Measurements from ENCODE around the gene GALNT16.
"Not testable (repeated sequence)": the region's sequence is repeated elsewhere in the genome, so short reads cannot be mapped to it uniquely, and the experiment has no call there.

GALNT16 gene

DNA sequence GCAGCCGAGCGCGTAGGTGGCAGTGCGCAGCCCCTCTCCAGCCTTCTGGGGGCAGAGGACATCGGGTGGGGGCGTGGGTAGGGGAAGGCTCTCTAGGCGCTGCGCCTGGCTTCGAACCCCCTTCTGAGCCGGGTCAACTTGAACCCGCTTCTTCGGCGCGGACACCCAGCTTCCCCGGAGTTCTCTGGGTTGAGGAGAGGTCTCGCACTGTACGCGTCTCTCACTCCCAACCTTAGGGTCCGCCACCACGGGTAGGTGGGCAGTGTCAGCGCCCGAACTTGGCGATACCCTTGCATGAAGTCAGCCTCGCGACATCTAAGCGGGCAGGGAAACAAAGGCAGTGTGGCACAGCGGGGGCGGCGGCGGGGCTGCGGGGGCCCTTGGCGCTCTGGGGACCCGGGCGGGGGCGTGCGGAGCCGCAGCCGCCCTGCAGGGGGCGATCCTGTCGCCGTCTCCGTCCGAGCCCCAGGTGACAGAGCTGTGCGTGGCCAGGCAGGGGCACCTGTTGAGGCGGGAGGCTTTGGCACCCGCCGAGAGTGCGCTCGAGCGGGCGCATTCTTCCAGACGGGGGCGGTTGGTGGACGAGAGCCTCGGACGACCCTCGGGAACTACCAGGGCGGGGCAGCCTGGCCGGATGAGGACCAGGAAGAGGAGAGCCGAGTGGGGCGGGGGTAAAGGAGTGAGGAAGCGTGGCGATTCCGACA, 1.1 kb downstream of the GALNT16 start:
- peak; percentile 28 for DNase-seq

DNA sequence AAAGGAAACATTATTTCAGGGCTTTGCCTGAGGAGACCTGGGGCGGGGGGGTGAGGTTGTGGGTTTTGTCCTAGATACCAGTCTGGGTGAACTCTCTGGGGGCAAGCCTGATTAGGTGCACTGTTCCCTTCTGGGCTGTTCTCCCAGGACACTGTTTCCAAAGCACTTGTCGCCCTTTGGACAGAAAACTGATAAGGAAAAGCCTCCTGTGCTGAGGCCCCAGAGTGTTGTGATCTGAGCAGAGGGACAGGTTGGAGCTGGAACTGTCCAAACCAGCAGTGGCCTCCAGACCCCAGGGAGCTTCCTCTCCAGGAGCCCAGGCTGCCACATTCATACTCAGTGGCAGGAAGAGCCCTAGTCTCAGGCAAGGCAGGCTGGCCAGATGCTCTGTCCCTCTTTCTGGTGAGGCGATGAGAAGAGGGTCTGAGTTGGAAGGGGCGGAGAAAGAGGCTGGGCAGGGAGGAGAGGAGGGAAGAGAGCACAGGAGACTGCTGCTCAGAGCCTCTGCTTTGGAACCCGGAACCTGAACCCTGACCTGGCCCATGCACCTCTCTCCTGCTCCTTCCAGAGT, 1.9 kb downstream of the GALNT16 start:
- DNase-seq = no peak

DNA sequence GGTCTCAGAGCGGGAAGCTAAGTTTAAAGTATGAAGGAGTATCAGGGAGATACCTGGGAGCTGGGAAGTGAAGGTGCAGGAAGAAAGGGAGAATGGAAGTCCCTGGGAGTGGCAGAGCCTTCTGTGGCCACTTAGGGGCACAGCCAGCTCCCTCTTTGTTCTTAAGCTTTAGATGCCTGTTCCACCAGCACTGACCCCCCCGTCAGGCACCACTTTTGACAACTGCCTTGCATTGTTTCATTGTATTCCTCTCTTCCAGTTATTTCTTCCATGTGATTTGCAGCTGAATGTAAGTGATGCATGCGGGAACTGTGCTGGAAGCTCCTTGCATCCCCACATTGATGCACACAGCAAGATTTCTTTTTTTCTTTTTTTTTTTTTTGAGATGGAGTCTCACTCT, 2.6 kb downstream of the GALNT16 start:
- no peak for DNase-seq

GRCh38 chr14:69263364-69263763, 3.4 kb downstream of the GALNT16 start:
- DNase-seq = no peak

DNA sequence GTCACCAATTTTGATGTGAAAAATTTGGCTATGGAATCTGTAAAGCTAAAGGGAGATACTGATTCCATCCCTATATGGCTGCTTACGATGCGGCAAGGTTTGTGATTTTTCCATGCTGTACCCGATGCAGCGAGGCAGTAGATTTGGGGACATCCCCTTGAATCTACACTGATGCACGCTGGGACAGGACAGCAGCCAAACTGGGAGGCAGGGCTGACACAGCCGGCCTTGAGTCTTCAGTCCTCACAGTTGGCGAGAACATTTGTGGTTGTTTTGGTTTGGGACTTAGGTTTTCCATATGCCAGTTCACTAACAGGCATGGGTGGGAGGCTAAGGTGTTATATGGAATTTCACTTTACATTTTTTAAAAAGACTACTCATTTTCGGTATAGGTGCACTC, 3.8 kb downstream of the GALNT16 start:
- no peak for DNase-seq

GRCh38 chr14:69266572-69267345, 6.8 kb downstream of the GALNT16 start:
- DNase-seq = no peak

GRCh38 chr14:69267492-69267891, 7.5 kb downstream of the GALNT16 start:
- no peak for DNase-seq

DNA sequence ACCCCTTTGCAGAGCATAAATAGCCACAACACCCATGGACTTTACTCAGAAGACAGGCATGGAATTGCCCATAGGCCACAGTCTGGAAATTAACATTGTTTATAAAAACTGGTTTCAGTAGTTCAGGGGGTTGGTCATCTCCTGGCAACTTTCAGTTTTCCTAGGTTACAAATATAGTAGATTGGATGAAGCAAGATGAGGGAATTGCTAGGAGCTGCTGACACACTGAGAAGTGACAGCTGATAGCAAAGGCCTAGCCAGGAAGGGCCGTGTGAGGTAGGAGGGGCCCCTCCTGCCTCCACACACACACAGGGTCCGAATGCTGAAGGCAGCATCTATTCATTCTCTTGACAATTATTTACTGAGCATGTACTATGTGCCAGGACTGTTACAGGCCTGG, 8.3 kb downstream of the GALNT16 start:
- no peak for DNase-seq

- no peak for DNase-seq
These were observed 8.8 kb downstream of the GALNT16 start for GRCh38 chr14:69268763-69269162.

- DNase-seq = no peak
These were observed 9.4 kb downstream of the GALNT16 start for GRCh38 chr14:69269381-69269780.

DNA sequence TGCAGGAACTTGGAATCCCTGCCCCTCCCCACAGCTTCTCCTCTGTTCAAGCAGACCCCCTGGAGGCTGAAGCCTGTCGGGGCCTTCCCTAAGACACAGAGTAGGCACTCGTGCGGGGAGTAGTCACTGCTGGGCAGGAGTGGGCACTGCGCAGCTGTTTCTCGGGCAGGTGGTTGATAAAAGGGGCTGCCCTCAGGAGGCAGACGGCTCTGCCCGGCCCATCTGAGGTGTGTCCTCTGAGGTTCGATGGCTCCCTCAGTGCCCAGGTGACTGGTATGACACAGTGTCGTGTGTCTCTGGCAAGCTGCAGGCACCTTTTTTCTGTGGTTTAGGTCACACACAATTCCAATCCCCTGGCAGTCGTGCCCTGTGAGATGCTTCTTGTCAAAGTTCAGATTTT, 10.1 kb downstream of the GALNT16 start:
- no peak for DNase-seq

DNA sequence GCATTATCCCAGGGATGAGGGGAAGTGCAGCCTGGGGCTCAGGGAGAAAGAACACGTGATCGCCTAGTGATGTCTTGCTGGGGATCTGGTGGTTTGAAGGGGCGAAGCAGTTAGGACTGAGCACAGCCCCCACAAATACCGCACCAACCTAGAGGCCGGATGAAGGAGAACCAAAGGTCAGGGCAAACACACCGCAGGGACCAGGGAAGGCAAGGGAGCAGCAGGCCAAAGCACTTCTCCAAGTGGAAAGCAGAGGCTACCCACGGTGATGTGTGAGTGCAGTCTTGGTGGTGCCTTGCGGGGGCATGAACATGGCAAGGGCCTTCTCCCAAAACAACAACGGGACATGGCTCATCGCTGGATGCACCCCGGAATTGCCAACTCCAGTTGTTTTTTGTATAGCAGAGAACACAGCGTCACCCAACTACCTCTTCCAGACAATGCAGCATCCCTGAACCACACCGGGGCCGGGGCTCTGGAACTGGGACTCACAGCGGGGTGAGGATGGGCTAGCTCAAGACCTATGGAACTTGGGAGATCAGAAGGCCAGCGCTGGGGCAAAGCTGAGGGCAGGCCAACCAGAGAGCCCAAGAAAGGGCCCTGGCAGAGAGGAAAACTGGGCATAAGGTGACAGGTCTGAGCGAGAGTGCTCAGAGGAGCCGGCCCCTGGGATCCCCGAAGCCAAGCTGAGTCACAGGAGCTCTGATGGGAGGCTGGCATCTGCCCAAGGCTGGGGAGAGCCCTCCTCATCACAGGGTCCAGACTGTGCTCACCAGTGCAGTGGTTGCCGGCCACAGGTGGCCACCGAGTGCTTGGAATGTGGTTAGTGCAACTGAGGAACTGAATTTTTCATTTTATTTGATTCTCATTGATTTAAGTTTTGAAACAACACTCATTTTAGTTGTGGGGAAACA, 11.1 kb downstream of the GALNT16 start:
- DNase-seq = no peak

- DNase-seq = no peak
These were observed 14.4 kb downstream of the GALNT16 start for GRCh38 chr14:69274321-69274720.

DNA sequence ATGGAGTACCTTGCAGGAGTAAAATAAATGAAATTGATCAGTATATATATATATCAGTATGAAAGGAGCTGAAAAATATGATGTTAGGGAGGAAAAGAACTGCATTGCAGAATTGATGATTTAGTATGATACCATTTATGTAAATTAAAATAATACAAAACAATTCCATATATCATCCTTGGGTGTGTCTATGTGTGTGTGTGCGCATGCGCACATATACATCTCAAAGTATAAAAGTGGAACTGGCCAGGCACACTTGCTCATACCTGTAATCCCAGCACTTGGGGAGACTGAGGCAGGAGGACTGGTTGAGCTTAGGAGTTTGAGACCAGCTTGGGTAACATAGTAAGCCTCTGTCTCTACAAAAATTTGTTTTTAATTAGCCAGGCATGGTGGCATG, 15.4 kb downstream of the GALNT16 start:
- DNase-seq = no peak

DNA sequence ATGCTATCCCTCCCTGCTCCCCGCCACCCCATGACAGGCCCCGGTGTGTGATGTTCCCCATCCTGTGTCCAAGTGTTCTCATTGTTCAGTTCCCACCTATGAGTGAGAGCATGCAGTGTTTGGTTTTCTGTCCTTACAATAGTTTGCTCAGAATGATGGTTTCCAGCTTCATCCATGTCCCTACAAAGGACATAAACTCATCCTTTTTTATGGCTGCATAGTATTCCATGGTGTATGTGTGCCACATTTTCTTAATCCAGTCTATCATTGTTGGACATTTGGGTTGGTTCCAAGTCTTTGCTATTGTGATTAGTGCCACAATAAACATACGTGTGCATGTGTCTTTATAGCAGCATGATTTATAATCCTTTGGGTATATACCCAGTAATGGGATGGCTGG, 17.4 kb downstream of the GALNT16 start:
- not testable (repeated sequence) for DNase-seq

GRCh38 chr14:69280746-69281291, 20.9 kb downstream of the GALNT16 start:
- DNase-seq = no peak

- no peak for DNase-seq
These were observed 21.7 kb downstream of the GALNT16 start for GRCh38 chr14:69281450-69282169.

- DNase-seq = no peak
These were observed 22.5 kb downstream of the GALNT16 start for GRCh38 chr14:69282448-69282847.

DNA sequence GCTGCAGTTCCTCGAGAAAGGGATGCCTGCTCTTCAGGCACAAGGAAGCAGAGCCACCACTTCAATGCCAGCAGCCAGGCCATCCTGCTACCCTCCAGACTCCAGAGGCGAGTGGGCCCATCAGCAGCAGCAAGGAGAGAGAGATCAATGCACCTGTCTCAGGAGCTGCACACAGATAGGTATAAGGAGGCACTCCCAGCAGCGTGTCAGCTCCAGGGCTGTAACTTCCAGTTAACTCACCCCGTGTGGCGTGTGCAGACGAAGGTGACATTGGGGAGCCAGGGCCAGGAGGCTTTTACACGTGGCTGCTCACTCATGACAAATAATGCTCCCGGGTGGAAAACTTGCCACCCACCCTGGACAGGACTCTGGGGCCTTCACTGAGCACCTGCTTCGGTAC, 24.2 kb downstream of the GALNT16 start:
- no peak for DNase-seq

DNA sequence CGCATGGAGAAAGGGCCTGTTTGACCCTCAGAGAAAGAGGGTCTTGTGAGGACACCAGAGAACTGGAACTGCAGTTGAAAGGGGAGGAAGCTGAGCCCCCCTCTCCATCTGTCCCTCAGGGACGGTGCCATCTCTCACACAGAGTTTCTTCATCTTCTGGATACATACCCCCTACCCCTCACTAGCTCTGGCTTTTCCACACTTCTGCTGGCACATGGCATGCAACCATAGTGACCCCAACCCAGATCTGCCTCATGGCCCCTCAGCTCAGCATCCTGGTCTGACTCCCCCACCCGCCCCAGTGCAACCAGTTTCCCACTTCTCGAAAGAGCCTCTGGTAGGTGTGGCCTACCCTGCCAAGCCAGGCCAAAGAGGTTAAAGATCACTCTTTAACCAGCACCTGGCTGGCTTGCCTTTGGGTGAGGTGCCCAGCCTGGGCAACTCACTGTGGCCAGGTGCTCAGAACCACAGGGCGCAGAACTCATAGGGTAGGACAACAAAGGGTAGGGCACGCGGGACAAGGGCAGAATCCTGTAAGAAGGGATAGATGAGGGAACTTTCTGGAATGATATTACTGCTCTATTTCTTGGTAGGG, 25.8 kb downstream of the GALNT16 start:
- no peak for DNase-seq

DNA sequence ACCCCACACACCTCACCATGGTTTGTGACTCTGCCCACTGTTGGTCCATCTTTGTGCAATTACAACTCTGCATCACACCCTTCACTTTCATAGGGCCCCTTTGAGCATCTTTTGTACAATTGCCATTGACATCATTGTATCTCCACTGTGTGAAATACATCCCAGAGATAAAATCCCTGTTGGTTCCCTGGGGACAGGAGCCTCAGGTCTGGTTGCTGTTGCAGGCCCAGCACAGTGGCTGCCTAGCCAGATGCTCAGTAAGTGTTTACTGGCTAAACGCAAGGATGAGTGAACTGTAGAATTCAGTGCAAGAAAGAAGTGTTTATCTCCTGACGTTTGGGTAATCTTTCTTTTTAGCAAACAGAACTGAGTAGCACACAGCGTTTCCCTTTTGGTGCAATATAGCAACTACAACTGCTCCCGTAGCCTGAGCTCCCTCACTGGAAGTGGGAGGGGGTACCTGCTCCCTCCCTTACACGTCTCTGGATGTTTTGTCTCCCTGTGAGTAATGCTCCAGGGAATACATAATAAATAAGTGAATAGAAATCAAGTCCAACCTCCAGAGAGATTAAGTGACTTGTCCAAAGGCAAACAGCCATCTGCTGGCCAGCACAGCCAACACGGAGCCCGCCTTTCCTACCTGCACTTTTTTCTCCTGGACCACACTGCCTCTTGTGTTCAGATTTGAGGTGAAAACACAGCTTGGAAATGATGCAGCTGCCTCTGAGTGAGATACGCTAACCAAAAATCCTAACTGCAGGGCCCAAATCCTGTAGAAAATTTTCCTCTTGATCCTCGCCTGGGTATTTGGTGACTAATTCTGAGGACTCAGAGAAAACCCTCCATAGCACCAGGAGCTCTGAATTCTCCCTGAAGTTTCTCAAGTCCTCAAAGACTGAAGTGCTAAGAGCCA, 27.4 kb downstream of the GALNT16 start:
- DNase-seq = no peak
